ENCODE results near the gene ATP1A2.

The ATP1A2 gene

DNA sequence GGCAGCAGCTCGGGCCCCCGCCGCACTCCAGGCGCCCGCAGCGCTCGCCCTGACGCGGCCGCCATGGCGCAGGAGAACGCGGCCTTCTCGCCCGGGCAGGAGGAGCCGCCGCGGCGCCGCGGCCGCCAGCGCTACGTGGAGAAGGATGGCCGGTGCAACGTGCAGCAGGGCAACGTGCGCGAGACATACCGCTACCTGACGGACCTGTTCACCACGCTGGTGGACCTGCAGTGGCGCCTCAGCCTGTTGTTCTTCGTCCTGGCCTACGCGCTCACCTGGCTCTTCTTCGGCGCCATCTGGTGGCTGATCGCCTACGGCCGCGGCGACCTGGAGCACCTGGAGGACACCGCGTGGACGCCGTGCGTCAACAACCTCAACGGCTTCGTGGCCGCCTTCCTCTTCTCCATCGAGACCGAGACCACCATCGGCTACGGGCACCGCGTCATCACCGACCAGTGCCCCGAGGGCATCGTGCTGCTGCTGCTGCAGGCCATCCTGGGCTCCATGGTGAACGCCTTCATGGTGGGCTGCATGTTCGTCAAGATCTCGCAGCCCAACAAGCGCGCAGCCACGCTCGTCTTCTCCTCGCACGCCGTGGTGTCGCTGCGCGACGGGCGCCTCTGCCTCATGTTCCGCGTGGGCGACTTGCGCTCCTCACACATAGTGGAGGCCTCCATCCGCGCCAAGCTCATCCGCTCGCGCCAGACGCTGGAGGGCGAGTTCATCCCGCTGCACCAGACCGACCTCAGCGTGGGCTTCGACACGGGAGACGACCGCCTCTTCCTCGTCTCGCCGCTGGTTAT, 31.4 kb upstream of the ATP1A2 start:
- TF ChIP-seq ZNF133 (tag by site-specific recombination; IDR thresholded peaks at IDR 0.05): no peak
- TF ChIP-seq OSR2 (tag by site-specific recombination; IDR thresholded peaks at IDR 0.05): no peak
- TF ChIP-seq ZIC2 (tag by site-specific recombination; IDR thresholded peaks at IDR 0.05): no peak
- TF ChIP-seq, protein P1, sequence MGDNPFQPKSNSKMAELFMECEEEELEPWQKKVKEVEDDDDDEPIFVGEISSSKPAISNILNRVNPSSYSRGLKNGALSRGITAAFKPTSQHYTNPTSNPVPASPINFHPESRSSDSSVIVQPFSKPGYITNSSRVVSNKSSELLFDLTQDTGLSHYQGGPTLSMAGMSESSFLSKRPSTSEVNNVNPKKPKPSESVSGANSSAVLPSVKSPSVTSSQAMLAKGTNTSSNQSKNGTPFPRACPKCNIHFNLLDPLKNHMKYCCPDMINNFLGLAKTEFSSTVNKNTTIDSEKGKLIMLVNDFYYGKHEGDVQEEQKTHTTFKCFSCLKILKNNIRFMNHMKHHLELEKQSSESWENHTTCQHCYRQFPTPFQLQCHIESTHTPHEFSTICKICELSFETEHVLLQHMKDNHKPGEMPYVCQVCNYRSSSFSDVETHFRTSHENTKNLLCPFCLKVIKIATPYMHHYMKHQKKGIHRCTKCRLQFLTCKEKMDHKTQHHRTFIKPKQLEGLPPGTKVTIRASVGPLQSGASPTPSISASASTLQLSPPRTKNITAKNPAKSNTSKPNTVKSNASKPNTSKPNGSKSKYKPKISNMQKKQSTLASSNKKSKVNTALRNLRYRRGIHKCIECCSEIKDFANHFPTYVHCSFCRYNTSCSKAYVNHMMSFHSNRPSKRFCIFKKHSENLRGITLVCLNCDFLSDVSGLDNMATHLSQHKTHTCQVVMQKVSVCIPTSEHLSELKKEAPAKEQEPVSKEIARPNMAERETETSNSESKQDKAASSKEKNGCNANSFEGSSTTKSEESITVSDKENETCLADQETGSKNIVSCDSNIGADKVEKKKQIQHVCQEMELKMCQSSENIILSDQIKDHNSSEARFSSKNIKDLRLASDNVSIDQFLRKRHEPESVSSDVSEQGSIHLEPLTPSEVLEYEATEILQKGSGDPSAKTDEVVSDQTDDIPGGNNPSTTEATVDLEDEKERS (tag by site-specific recombination; IDR thresholded peaks at IDR 0.05): no peak
- TF ChIP-seq MYNN (tag by site-specific recombination; IDR thresholded peaks at IDR 0.05; ENCODE audit: borderline replicate concordance): no peak
- no peak for TF ChIP-seq SALL2 (tag by site-specific recombination; IDR thresholded peaks at IDR 0.05; ENCODE audit: borderline replicate concordance)
- TF ChIP-seq, protein P2, sequence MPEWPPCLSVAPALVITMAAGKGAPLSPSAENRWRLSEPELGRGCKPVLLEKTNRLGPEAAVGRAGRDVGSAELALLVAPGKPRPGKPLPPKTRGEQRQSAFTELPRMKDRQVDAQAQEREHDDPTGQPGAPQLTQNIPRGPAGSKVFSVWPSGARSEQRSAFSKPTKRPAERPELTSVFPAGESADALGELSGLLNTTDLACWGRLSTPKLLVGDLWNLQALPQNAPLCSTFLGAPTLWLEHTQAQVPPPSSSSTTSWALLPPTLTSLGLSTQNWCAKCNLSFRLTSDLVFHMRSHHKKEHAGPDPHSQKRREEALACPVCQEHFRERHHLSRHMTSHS (tag by site-specific recombination; IDR thresholded peaks at IDR 0.05): no peak
- peak; percentile 18; the same call in 1 of the 2 replicates for TF ChIP-seq ZNF394 (tag by site-specific recombination; IDR thresholded peaks at IDR 0.05; ENCODE audit: borderline replicate concordance)
- peak; percentile 20; the same call in 1 of the 2 replicates for TF ChIP-seq SCRT2 (tag by site-specific recombination; IDR thresholded peaks at IDR 0.05)
- TF ChIP-seq ZNF600 (tag by site-specific recombination; IDR thresholded peaks at IDR 0.05): no peak
- TF ChIP-seq ZNF514 (tag by site-specific recombination; IDR thresholded peaks at IDR 0.05): no peak
- no peak for TF ChIP-seq ZBTB48 (tag by site-specific recombination; IDR thresholded peaks at IDR 0.05)
- TF ChIP-seq, protein P3, sequence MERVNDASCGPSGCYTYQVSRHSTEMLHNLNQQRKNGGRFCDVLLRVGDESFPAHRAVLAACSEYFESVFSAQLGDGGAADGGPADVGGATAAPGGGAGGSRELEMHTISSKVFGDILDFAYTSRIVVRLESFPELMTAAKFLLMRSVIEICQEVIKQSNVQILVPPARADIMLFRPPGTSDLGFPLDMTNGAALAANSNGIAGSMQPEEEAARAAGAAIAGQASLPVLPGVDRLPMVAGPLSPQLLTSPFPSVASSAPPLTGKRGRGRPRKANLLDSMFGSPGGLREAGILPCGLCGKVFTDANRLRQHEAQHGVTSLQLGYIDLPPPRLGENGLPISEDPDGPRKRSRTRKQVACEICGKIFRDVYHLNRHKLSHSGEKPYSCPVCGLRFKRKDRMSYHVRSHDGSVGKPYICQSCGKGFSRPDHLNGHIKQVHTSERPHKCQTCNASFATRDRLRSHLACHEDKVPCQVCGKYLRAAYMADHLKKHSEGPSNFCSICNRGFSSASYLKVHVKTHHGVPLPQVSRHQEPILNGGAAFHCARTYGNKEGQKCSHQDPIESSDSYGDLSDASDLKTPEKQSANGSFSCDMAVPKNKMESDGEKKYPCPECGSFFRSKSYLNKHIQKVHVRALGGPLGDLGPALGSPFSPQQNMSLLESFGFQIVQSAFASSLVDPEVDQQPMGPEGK (tag by site-specific recombination; IDR thresholded peaks at IDR 0.05): no peak
- no peak for TF ChIP-seq ZNF76 (tag by site-specific recombination; IDR thresholded peaks at IDR 0.05; ENCODE audit: borderline replicate concordance, low read depth)
- TF ChIP-seq, protein P4, sequence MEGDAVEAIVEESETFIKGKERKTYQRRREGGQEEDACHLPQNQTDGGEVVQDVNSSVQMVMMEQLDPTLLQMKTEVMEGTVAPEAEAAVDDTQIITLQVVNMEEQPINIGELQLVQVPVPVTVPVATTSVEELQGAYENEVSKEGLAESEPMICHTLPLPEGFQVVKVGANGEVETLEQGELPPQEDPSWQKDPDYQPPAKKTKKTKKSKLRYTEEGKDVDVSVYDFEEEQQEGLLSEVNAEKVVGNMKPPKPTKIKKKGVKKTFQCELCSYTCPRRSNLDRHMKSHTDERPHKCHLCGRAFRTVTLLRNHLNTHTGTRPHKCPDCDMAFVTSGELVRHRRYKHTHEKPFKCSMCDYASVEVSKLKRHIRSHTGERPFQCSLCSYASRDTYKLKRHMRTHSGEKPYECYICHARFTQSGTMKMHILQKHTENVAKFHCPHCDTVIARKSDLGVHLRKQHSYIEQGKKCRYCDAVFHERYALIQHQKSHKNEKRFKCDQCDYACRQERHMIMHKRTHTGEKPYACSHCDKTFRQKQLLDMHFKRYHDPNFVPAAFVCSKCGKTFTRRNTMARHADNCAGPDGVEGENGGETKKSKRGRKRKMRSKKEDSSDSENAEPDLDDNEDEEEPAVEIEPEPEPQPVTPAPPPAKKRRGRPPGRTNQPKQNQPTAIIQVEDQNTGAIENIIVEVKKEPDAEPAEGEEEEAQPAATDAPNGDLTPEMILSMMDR (tag by site-specific recombination; IDR thresholded peaks at IDR 0.05): peak; percentile 60
- TF ChIP-seq ZNF324 (tag by site-specific recombination; IDR thresholded peaks at IDR 0.05): no peak

More for the DNA sequence above, 31.4 kb upstream of the ATP1A2 start:
- Histone ChIP-seq H3K4me3 (ENCODE audit: low read depth, low read length) (no peak overlapping the region), H3K9me3 (ENCODE audit: control insufficient read depth, insufficient read depth, low read depth, low read length) (no peaks in the 10 kb centered on the region), H3K4me1 (ENCODE audit: control insufficient read depth, insufficient read depth, low read length) (no peaks in the 10 kb centered on the region), H3K36me3 (ENCODE audit: control insufficient read depth in 2 of 2, insufficient read depth in 1 of 2, low read length in 2 of 2) (no peaks in the 10 kb centered on the region), H3K27ac (ENCODE audit: extremely low read depth, low read depth, low read length) (no peak overlapping the region)
- ChIA-PET POLR2A (no interaction called here), CTCF (interaction anchor here (0.6 to 16.5 kb wide), 25 partner anchors 9 to 303 kb away, joined by 3 to 541 read pairs (median 6); partner anchors contain the start of genes IGSF8, KCNJ10 and PIGM)

All from HEK293 (cell line).